ENCODE results near the gene RIC3.
"Not testable (repeated sequence)": the region's sequence is repeated elsewhere in the genome, so short reads cannot be mapped to it uniquely, and the experiment has no call there.

RIC3 gene

GRCh38 chr11:8190431-8190830 is 21.6 kb upstream of the RIC3 start:
- no peak for DNase-seq

- DNase-seq = no peak
These were observed 17.6 kb upstream of the RIC3 start for GRCh38 chr11:8186429-8186828.

- DNase-seq = no peak
These were observed 14.3 kb upstream of the RIC3 start for GRCh38 chr11:8183111-8183510.

- DNase-seq = no peak
These were observed 11.6 kb upstream of the RIC3 start for GRCh38 chr11:8180469-8180868.

GRCh38 chr11:8178297-8178696 is 9.5 kb upstream of the RIC3 start:
- no peak for DNase-seq

- DNase-seq = no peak
These were observed 8.3 kb upstream of the RIC3 start for GRCh38 chr11:8177136-8177535.

GRCh38 chr11:8167796-8168195 is 1.0 kb downstream of the RIC3 start:
- no peak for DNase-seq

GRCh38 chr11:8164746-8165145 is 4.1 kb downstream of the RIC3 start:
- no peak for DNase-seq

- DNase-seq = not testable (repeated sequence)
These were observed 7.1 kb downstream of the RIC3 start for GRCh38 chr11:8161627-8162304.

GRCh38 chr11:8156877-8157276 is 11.9 kb downstream of the RIC3 start:
- DNase-seq = no peak

GRCh38 chr11:8149726-8150125 is 19.1 kb downstream of the RIC3 start:
- DNase-seq = no peak

- DNase-seq = no peak
These were observed 30.3 kb downstream of the RIC3 start for GRCh38 chr11:8138526-8138925.

- DNase-seq = no peak
These were observed 41.4 kb downstream of the RIC3 start for GRCh38 chr11:8127447-8127846.

- DNase-seq = no peak
These were observed 42.1 kb downstream of the RIC3 start for GRCh38 chr11:8126649-8127289.

GRCh38 chr11:8122173-8122764 is 46.6 kb downstream of the RIC3 start:
- DNase-seq = no peak

- no peak for DNase-seq
These were observed 57.2 kb downstream of the RIC3 start for GRCh38 chr11:8111636-8112035.

- DNase-seq = no peak
These were observed 58.4 kb downstream of the RIC3 start for GRCh38 chr11:8110396-8110795.

GRCh38 chr11:8109675-8110074 is 59.1 kb downstream of the RIC3 start:
- no peak for DNase-seq

GRCh38 chr11:8108421-8108820 is 60.4 kb downstream of the RIC3 start:
- DNase-seq = no peak

- DNase-seq = no peak
These were observed 61.2 kb downstream of the RIC3 start for GRCh38 chr11:8107642-8108041.

- no peak for DNase-seq
These were observed 62.1 kb downstream of the RIC3 start for GRCh38 chr11:8106679-8107078.

- no peak for DNase-seq
These were observed 63.2 kb downstream of the RIC3 start for GRCh38 chr11:8105666-8106065.

- no peak for DNase-seq
These were observed 63.7 kb downstream of the RIC3 start for GRCh38 chr11:8105133-8105532.

GRCh38 chr11:8103909-8104308 is 64.9 kb downstream of the RIC3 start:
- no peak for DNase-seq

GRCh38 chr11:8102965-8103364 is 65.9 kb downstream of the RIC3 start:
- no peak for DNase-seq
